Fibroblast of villous mesenchyme (primary cell): ENCODE data around the gene RNF44. TPM values are rescaled to one million over a fixed set of nuclear protein-coding genes. Genes with fewer than 3 reads are reported as not detected.

Source experiments
- DNase-seq: peaks from one replicate; pipeline ENCODE4 v3.0.0-alpha.2; 2010; ENCODE audit warnings: low read depth
- H3K4me3 ChIP-seq: 2 replicates; pipeline ENCODE4 v1.5.1; 2011; ENCODE audit warnings: low read depth, mild to moderate bottlenecking, low read length
- small RNA-seq: library from RNA; depleted of rRNA; stranded (forward); fragments of <200 nt; gene quantifications from one replicate; pipeline ENCODE3, GENCODE V24; 2012
- total RNA-seq: library from RNA; depleted of rRNA; stranded (reverse); fragments of >200 nt; gene quantifications from 2 replicates; pipeline ENCODE4 v1.2.3, GENCODE V29; 2012
- TF ChIP-seq, protein P1 (sequence below): IDR thresholded peaks from 2 replicates; pipeline ENCODE4 v1.5.1; 2012; ENCODE audit warnings: low read depth, mild to moderate bottlenecking, low read length; ENCODE audit not compliant: insufficient read depth

The RNF44 gene
- total RNA-seq, 1 donor, result 4.3 TPM

DNA sequence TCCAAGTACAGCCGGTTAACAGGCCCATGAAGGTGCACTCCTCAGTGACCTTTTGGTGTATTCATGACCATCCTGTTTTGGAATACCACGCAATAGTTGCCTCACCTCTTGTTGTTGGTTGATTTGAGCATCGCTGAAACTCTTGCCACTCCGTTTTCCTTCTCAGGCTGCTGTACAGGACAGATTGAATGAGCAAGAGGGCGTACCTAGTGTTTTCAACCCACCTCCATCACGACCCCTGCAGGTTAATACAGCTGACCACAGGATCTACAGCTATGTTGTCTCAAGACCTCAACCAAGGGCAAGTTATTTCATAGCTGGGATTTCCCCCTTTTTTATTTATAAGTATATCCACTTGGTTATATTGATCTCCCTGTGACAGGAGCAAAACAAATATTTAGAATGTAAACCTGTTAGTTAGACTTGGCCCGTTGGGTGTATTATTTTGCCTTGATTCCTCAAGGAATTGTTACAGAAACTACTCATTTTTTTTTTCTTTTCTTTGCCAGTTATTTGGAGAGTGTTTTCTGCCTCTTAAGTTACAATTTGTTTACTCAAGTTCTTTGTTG lies 50.9 kb downstream of the RNF44 start:
- TF ChIP-seq, protein P1, sequence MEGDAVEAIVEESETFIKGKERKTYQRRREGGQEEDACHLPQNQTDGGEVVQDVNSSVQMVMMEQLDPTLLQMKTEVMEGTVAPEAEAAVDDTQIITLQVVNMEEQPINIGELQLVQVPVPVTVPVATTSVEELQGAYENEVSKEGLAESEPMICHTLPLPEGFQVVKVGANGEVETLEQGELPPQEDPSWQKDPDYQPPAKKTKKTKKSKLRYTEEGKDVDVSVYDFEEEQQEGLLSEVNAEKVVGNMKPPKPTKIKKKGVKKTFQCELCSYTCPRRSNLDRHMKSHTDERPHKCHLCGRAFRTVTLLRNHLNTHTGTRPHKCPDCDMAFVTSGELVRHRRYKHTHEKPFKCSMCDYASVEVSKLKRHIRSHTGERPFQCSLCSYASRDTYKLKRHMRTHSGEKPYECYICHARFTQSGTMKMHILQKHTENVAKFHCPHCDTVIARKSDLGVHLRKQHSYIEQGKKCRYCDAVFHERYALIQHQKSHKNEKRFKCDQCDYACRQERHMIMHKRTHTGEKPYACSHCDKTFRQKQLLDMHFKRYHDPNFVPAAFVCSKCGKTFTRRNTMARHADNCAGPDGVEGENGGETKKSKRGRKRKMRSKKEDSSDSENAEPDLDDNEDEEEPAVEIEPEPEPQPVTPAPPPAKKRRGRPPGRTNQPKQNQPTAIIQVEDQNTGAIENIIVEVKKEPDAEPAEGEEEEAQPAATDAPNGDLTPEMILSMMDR, result no peak

DNA sequence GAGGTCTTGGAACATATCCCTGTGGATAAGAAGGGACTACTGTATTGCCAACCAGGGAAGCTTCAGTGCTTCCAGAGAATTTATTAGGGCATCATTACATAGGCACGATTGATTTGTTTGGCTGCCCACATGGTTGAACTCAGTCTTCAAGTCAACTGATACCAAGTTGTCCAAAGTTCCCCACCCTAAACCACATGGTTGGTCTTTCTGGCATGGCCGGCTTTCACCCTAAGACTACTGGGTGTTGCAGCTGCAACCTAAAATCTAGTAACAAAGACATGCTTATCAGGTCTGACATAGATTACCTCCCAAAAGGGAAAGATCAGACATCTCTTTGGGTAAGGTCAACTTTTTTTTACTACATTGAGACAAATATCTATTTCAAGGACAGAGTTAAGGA lies 52.0 kb downstream of the RNF44 start:
- no peak overlapping the region for H3K4me3 ChIP-seq
- DNase-seq, result no peak
- TF ChIP-seq, protein P1, result no peak

More for the DNA sequence above, 50.9 kb downstream of the RNF44 start:
- DNase-seq, result no peak
- no peak overlapping the region for H3K4me3 ChIP-seq

DNA sequence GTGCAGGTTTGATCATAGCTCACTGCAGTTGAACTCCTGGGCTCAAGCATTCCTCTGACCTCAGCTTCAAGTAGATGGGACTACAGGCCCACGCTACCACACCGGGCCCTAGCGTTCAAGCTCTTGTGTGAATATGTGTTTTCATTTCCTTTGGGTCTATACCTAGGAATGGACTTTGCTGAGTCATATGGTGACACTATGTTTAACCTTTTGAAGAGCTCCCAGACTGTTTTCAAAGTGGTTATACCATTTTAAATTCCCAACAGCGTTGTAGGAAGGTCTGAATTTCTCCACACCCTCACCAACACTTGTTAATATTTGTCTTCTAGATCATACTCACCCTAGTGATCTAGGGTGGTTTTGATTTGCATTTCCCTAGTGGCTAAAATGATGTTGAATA lies 55.5 kb downstream of the RNF44 start:
- no peak for DNase-seq
- TF ChIP-seq, protein P1, result no peak
- H3K4me3 ChIP-seq, result no peak overlapping the region

Small RNA genes lying within 50 kb of the gene (small RNA-seq; reads per million reads assigned to genes)
- gene RF00019 (not detected), gene RN7SL684P (not detected)

Other genes with a start within 250 kb of the RNF44 start
- gene KIAA1191, start 175.6 kb downstream of the RNF44 start, total RNA-seq, result 65.4 and 107 TPM in 2 replicates
- gene ARL10, start 171.9 kb downstream of the RNF44 start, total RNA-seq, result 13.4 and 17.7 TPM in 2 replicates
- 9.3 and 13.8 TPM in 2 replicates for gene NOP16, start 148.8 kb downstream of the RNF44 start, total RNA-seq
- gene HIGD2A, start 148.7 kb downstream of the RNF44 start, total RNA-seq, result 19.0 and 33.5 TPM in 2 replicates
- 86.3 and 118 TPM in 2 replicates for gene CLTB, start 120.9 kb downstream of the RNF44 start, total RNA-seq
- 37.0 and 59.2 TPM in 2 replicates for gene FAF2, start 89.0 kb downstream of the RNF44 start, total RNA-seq
- not detected in 2 replicates for gene CDHR2, start 11.9 kb upstream of the RNF44 start, total RNA-seq
- 2.6 and 3.5 TPM in 2 replicates for gene GPRIN1, start 72.8 kb upstream of the RNF44 start, total RNA-seq
- not detected in 2 replicates for gene SNCB, start 93.1 kb upstream of the RNF44 start, total RNA-seq
- gene EIF4E1B, start 93.3 kb upstream of the RNF44 start, total RNA-seq, result not detected in 2 replicates
- 34.5 and 38.0 TPM in 2 replicates for gene TSPAN17, start 110.1 kb upstream of the RNF44 start, total RNA-seq